Loucy (cell line): Measurements from ENCODE around the gene GALNT10.

Experiments
- EZH2phosphoT487 ChIP-seq: fragments of 200-600 bp; IDR thresholded peaks from 2 replicates; pipeline ENCODE4 v1.6.1; 2018; ENCODE audit warnings: antibody characterized with exemption, mild to moderate bottlenecking, moderate library complexity, borderline replicate concordance
- TF ChIP-seq, protein P1 (sequence below): fragments of 200-600 bp; sonication (generic); conservative IDR thresholded peaks from 2 replicates; pipeline ENCODE4 v1.5.1; 2014; ENCODE audit warnings: mild to moderate bottlenecking, antibody characterized with exemption, low read length

- TF ChIP-seq, protein P1, sequence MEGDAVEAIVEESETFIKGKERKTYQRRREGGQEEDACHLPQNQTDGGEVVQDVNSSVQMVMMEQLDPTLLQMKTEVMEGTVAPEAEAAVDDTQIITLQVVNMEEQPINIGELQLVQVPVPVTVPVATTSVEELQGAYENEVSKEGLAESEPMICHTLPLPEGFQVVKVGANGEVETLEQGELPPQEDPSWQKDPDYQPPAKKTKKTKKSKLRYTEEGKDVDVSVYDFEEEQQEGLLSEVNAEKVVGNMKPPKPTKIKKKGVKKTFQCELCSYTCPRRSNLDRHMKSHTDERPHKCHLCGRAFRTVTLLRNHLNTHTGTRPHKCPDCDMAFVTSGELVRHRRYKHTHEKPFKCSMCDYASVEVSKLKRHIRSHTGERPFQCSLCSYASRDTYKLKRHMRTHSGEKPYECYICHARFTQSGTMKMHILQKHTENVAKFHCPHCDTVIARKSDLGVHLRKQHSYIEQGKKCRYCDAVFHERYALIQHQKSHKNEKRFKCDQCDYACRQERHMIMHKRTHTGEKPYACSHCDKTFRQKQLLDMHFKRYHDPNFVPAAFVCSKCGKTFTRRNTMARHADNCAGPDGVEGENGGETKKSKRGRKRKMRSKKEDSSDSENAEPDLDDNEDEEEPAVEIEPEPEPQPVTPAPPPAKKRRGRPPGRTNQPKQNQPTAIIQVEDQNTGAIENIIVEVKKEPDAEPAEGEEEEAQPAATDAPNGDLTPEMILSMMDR = no peak
- TF ChIP-seq EZH2phosphoT487 = no peak
These were observed 159.2 kb downstream of the GALNT10 start for GRCh38 chr5:154349626-154350264.
